ENCODE measurements around the gene IGSF8.
A peak's percentile ranks its signal among the peaks of the same experiment; 100 is the strongest.
"Not testable (repeated sequence)": the region's sequence is repeated elsewhere in the genome, so short reads cannot be mapped to it uniquely, and the experiment has no call there.

The IGSF8 gene

GRCh38 chr1:160097911-160098851 is at the start of gene IGSF8:
Gene IGSF8, minus strand, starts transcription at chr1:160098619. Its CDS starts 147 bp downstream, at chr1:160098472.
- peak; percentile 94 for DNase-seq

DNA sequence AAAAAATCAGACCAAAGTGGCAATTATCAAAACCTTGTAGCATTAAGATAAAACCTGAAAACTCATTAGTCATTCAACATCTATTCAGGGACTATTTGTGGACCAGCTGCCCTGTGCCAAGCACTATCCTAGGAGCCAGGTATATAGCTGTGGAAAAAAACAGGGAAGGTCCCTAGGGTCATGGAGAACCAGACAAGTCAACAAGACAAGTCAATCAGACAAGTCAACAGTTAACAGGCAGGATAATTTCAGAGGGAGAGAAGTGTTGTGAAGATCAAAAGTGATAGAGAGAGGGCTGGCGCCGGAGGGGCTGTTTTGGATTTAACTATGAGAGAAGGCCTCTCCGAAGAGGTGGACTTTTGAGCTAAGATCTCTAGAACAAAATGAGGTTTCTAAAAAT is 49.7 kb upstream of the IGSF8 start:
- DNase-seq: no peak

DNA sequence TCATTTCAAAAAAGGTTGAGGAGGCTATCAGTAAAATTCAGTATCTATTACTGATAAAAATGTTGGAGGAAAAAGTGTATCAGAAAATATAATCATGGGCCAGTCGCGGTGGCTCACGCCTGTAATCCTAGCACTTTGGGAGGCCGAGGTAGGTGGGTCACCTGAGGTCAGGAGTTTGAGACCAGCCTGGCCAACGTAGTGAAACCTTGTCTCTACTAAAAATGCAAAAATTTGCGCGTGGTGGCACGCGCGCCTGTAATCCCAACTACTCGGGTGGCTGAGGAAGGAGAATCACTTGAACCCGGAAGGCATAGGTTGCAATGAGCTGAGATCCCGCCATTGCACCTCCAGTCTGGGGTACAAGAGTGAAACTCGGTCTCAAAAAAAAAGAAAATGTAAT is 47.7 kb upstream of the IGSF8 start:
- no peak for DNase-seq

DNA sequence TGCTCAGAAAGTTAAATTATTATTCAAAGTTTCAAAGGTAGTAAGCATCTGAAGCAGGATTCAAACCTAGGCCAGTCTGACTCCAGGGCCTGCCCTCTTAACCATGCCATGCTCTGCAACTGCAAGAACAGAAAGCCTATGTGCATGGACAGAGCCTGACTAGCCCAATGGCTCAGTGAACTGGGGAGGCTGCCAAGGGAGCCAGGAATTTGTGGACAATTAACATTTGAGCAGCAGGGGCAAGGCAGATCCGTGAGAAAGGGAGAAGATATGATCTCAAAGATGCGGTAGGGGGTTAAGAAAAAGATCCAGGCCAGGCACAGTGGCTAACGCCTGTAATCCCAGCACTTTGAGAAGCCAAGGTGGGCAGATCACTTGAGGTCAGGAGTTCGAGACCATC is 46.5 kb upstream of the IGSF8 start:
- DNase-seq: no peak

DNA sequence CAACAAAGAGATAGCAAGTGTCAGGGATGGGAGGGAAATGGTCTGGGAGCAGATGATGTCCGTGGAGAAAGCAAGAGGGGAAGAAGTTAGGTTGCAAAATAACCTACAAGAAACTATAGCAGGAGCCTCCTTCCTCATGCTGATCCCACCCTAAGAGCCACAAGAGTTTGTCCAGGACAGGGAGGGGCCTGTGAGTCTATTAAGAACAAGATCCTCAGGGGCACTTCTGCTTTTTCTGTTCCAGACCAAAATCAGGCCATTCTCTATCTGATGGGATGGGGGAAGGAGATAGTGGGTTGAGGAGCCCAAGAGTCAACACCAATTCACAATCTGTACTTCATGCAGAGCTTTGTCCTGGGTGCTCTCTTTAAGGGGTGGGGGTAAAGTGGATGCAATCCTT is 45.3 kb upstream of the IGSF8 start:
- DNase-seq: no peak

GRCh38 chr1:160139840-160140239 is 41.4 kb upstream of the IGSF8 start:
- no peak for DNase-seq

DNA sequence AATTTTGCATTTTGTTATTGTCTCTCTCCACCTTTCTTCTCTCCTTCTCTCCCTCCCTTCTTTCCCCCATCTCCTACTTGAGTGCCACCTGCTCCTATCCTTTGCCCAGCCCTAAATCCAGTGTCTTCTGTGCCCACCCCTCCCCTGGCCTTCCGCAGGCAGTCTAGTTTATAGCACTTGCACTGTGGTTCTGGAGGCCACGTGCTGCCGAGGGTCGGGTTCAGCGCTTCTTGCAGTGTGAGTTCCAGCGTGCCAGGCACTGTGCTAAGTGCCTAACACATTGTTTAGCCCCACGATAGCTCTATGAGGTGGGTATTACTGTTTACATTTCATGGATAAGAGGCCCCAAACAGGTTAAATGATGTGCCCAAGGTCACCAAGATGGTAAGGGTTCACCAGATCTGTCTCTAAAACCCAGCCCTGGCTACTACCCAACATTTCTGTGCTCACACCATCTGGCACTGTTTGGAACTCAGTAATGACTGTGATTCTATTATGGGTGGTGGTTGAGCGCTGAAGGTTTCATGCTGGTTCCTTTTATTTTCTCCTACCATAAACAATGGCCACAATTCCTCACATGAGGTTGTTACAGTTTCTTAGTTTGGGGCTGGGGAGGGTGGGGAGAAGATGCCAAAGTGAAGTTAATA is 38.9 kb upstream of the IGSF8 start:
- DNase-seq: no peak

DNA sequence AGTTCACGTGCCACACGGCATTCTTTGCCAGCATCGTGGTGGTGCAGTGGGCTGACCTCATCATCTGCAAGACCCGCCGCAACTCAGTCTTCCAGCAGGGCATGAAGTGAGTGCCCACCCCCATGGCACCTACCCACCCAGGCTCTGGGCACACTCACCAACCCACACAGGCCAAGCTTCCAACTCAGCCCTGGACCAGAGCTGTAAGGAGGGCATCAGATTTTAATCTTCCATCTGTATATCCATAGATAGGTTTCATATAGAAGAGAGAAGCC is 38.4 kb upstream of the IGSF8 start:
- no peak for DNase-seq

DNA sequence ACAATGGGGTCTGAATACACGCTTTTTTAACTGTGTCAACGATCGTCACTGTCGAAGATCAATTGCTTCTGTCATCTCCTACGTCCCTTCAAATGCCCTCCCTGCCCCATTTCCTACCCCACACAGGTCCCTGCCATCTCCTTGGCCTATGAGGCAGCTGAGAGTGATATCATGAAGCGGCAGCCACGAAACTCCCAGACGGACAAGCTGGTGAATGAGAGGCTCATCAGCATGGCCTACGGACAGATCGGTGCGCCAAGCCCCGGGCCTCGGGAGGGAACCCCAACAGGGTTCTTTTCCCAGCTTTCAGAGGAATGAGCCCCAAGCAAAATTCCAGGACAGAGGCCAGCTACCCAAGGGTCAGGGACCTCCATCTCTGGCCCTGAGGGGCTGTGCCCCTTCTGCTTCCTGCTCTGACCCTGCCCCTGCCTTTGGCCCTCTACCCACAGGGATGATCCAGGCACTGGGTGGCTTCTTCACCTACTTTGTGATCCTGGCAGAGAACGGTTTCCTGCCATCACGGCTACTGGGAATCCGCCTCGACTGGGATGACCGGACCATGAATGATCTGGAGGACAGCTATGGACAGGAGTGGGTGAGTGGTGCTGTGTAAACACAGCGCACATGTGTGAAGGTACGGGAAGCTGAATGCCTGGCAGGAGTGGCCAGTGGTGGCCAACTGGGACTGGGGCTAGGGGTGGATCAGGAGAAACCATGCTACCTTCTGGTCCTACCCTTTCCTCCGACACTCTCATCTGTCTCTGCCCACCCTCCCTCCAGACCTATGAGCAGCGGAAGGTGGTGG is 37.9 kb upstream of the IGSF8 start:
- no peak for DNase-seq

GRCh38 chr1:160134791-160135572 is 36.6 kb upstream of the IGSF8 start:
- DNase-seq: no peak

DNA sequence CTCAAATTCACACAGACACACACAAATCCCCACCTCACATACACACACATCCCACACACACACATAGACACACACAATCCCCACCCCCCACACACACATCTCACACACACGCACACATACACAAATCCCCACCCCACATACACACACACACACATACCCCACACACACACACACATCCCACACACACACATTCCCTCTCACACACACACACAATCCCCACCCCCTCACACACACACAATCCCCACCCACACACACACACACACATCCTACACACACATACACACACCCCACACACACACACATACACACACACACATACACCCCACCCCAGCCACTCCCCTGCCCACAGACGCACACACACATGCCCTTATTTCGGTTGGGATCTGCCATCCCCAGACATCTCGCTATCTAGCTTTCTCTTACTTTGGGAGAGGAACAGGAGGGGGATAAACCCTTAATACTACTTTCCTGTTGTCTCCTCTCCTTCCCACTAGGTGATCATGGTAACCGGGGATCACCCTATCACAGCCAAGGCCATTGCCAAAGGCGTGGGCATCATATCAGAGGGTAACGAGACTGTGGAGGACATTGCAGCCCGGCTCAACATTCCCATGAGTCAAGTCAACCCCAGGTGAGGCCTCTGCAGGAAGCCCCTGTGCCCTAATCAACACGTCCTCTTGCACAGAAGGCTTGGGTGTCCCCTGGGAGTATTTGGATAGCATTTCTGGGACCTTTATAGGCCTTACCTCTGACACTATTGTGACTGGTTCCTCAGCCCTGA is 35.8 kb upstream of the IGSF8 start:
- DNase-seq: no peak

GRCh38 chr1:160131803-160132565 is 33.6 kb upstream of the IGSF8 start:
- no peak for DNase-seq

GRCh38 chr1:160130939-160131338 is 32.5 kb upstream of the IGSF8 start:
- no peak for DNase-seq

GRCh38 chr1:160130486-160130885 is 32.1 kb upstream of the IGSF8 start:
- DNase-seq: no peak

DNA sequence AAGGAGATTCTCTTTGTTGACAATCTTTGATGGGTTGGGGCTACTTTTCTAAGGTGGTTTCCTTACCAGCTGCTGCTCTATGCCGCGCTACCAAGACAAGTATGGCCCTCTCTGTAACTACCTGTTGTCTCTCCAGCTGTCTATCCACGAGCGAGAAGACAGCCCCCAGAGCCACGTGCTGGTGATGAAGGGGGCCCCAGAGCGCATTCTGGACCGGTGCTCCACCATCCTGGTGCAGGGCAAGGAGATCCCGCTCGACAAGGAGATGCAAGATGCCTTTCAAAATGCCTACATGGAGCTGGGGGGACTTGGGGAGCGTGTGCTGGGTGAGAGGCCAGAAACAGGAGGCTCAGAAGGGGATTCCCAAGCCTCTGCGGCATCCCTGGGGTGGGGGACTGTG is 31.5 kb upstream of the IGSF8 start:
- no peak for DNase-seq

- DNase-seq: no peak
Measured at GRCh38 chr1:160129558-160129957, 31.1 kb upstream of the IGSF8 start.

DNA sequence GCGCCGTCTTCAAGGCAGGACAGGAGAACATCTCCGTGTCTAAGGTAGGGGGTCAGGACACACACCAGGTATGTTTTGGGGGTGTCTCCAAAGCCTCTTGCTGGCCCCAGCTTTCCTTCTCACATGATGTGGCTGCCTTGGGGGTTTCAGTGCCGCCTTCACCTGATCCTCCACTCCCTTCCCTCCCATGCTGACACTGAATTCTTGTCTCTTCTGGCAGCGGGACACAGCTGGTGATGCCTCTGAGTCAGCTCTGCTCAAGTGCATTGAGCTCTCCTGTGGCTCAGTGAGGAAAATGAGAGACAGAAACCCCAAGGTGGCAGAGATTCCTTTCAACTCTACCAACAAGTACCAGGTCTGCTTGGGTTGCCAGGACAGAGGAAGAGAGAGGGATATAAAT is 30.6 kb upstream of the IGSF8 start:
- DNase-seq: no peak

DNA sequence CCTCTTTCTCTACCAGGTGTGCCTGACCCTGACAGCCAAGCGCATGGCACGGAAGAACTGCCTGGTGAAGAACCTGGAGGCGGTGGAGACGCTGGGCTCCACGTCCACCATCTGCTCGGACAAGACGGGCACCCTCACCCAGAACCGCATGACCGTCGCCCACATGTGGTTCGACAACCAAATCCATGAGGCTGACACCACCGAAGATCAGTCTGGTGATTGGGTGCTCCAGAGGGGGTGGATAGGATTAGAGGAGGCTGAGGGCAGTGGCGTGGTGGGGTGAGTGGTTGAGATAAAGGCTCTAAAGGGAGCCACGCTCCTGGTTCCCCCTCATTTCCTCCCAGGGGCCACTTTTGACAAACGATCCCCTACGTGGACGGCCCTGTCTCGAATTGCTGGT is 30.2 kb upstream of the IGSF8 start:
- no peak for DNase-seq

- no peak for DNase-seq
Measured at GRCh38 chr1:160127865-160128523, 29.6 kb upstream of the IGSF8 start.

DNA sequence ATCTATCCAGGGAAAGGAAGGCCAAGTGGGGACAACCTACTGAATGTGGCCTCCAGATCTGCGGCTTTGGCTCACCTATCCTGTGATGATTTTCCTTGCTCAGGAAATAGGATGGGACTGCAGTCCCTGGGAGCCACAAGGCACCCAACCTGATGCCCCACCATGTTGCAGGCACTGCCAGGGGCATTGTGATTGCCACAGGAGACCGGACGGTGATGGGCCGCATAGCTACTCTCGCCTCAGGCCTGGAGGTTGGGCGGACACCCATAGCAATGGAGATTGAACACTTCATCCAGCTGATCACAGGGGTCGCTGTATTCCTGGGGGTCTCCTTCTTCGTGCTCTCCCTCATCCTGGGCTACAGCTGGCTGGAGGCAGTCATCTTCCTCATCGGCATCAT is 29.0 kb upstream of the IGSF8 start:
- DNase-seq: no peak

- not testable (repeated sequence) for DNase-seq
Measured at GRCh38 chr1:160126342-160126741, 27.9 kb upstream of the IGSF8 start.
